IMR-90 (cell line): ENCODE results near the gene COA4. TPM values are rescaled to one million over a fixed set of nuclear protein-coding genes. Genes with fewer than 3 reads are reported as not detected.

Source experiments
- ATAC-seq: fragments of 200-7000 bp; cut with Tn5 transposase; 2 replicates; pipeline ENCODE4 v1.9.1; 2020; ENCODE audit warnings: low read depth, mild to moderate bottlenecking, moderate library complexity
- BruUV-seq: library from RNA; stranded (reverse); fragments of 400-500 nt; replicated peaks from 2 replicates; lab custom pipeline; 2021; lab: Mats Ljungman, UMichigan
- CTCF ChIA-PET: fragments of 300-600 bp; formaldehyde crosslinking; extraction: SDS; loops from one replicate; lab custom pipeline; 2021; ENCODE audit warnings: antibody characterized with exemption; lab: Yijun Ruan, JAX
- POLR2A ChIA-PET: fragments of 300-600 bp; sonication (Branson Sonifier 250); formaldehyde crosslinking; loops from one replicate; lab custom pipeline; 2022; ENCODE audit warnings: antibody characterized with exemption; ENCODE audit not compliant: unreplicated experiment; lab: Charles Lee
- DNase-seq: peaks from one replicate; pipeline ENCODE4 v3.0.0; 2013
- H2AFZ ChIP-seq: replicated peaks from 2 replicates; pipeline ENCODE3; 2013; ENCODE audit warnings: low read length, mild to moderate bottlenecking; ENCODE audit not compliant: poor library complexity
- H2AK5ac ChIP-seq: 2 replicates; pipeline ENCODE4 v1.6.1; 2013; ENCODE audit warnings: low read depth, low read length, inconsistent platforms
- H2AK9ac ChIP-seq: replicated peaks from 2 replicates; pipeline ENCODE3; 2013; ENCODE audit warnings: mild to moderate bottlenecking, low read depth, low read length, moderate library complexity; ENCODE audit not compliant: poor library complexity
- H2BK120ac ChIP-seq: 2 replicates; pipeline ENCODE4 v1.6.1; 2013; ENCODE audit warnings: low read depth, low read length, inconsistent platforms
- H2BK15ac ChIP-seq: 3 replicates; pipeline ENCODE4 v1.6.1; 2013; ENCODE audit warnings: low read depth, low read length, inconsistent platforms
- H2BK20ac ChIP-seq: 2 replicates; pipeline ENCODE4 v1.6.1; 2013; ENCODE audit warnings: low read depth, mild to moderate bottlenecking, inconsistent platforms, low read length, moderate library complexity
- H2BK5ac ChIP-seq: 2 replicates; pipeline ENCODE4 v1.6.1; 2013; ENCODE audit warnings: mild to moderate bottlenecking, low read depth, low read length, inconsistent platforms; ENCODE audit not compliant: poor library complexity, severe bottlenecking
- H3K14ac ChIP-seq: replicated peaks from 2 replicates; pipeline ENCODE4 v1.6.1; 2013; ENCODE audit warnings: low read depth, low read length, inconsistent platforms
- H3K18ac ChIP-seq: 2 replicates; pipeline ENCODE4 v1.6.1; 2013; ENCODE audit warnings: low read depth, low read length, control low read depth
- H3K23ac ChIP-seq: 2 replicates; pipeline ENCODE4 v1.6.1; 2013; ENCODE audit warnings: low read depth, low read length, inconsistent platforms
- H3K27ac ChIP-seq: 2 replicates; pipeline ENCODE4 v1.5.1; 2013; ENCODE audit warnings: mild to moderate bottlenecking, control low read depth, low read length; ENCODE audit not compliant: insufficient read depth
- H3K27me3 ChIP-seq: 2 replicates; pipeline ENCODE4 v1.6.1; 2013; ENCODE audit warnings: low read length; ENCODE audit not compliant: control insufficient read depth, insufficient read depth
- H3K36me3 ChIP-seq: 2 replicates; pipeline ENCODE4 v1.6.1; 2013; ENCODE audit warnings: low read length, mixed read lengths; ENCODE audit not compliant: control insufficient read depth, insufficient read depth
- H3K4ac ChIP-seq: 2 replicates; pipeline ENCODE4 v1.6.1; 2013; ENCODE audit warnings: low read depth, low read length, inconsistent platforms
- H3K4me1 ChIP-seq: 2 replicates; pipeline ENCODE4 v1.6.1; 2013; ENCODE audit warnings: low read length, mixed read lengths; ENCODE audit not compliant: control insufficient read depth, insufficient read depth
- H3K4me2 ChIP-seq: 2 replicates; pipeline ENCODE4 v1.6.1; 2013; ENCODE audit warnings: low read depth, mild to moderate bottlenecking, control low read depth, low read length, moderate library complexity
- H3K4me3 ChIP-seq: 2 replicates; pipeline ENCODE4 v1.5.1; 2013; ENCODE audit warnings: low read depth, mild to moderate bottlenecking, control low read depth, low read length, moderate library complexity; ENCODE audit not compliant: insufficient read depth
- H3K56ac ChIP-seq: 2 replicates; pipeline ENCODE4 v1.6.1; 2013; ENCODE audit warnings: low read length, inconsistent platforms; ENCODE audit not compliant: insufficient read depth; ENCODE audit errors: extremely low read depth
- H3K79me1 ChIP-seq, 2 experiments: 2 replicates each; pipeline ENCODE4 v1.6.1; 2013; ENCODE audit warnings: low read length in 2 of 2, inconsistent platforms in 1 of 2, low read depth in 1 of 2
- H3K9ac ChIP-seq: 2 replicates; pipeline ENCODE4 v1.6.1; 2013; ENCODE audit warnings: low read depth, low read length, control low read depth
- H3K9me1 ChIP-seq: 2 replicates; pipeline ENCODE4 v1.6.1; 2013; ENCODE audit warnings: low read length, inconsistent platforms; ENCODE audit not compliant: insufficient read depth
- H3K9me3 ChIP-seq: 2 replicates; pipeline ENCODE4 v1.6.1; 2013; ENCODE audit warnings: low read length; ENCODE audit not compliant: control insufficient read depth, insufficient read depth
- H4K20me1 ChIP-seq: 2 replicates; pipeline ENCODE4 v1.6.1; 2013; ENCODE audit warnings: low read length, inconsistent platforms; ENCODE audit not compliant: insufficient read depth
- H4K5ac ChIP-seq: 2 replicates; pipeline ENCODE4 v1.6.1; 2013; ENCODE audit warnings: mild to moderate bottlenecking, low read depth, low read length, control low read depth
- H4K8ac ChIP-seq, 2 experiments: 2 replicates each; pipeline ENCODE4 v1.6.1; 2013; ENCODE audit warnings: low read depth in 2 of 2, low read length in 2 of 2, control low read depth in 1 of 2, inconsistent platforms in 1 of 2
- H4K91ac ChIP-seq: 2 replicates; pipeline ENCODE4 v1.6.1; 2013; ENCODE audit warnings: low read depth, low read length, inconsistent platforms; ENCODE audit not compliant: insufficient read depth
- BHLHE40 ChIP-seq: fragments of 150-350 bp; IDR thresholded peaks from 2 replicates; pipeline ENCODE4 v1.6.1; 2016; ENCODE audit warnings: mild to moderate bottlenecking, low read depth, low read length
- CEBPB ChIP-seq: IDR thresholded peaks from 2 replicates; pipeline ENCODE4 v1.6.1; 2012; ENCODE audit warnings: low read depth, low read length, improper control_type of control experiment
- CHD1 ChIP-seq: IDR thresholded peaks from 2 replicates; pipeline ENCODE4 v1.6.1; 2012; ENCODE audit warnings: low read depth, low read length, improper control_type of control experiment
- CTCF ChIP-seq: conservative IDR thresholded peaks from 2 replicates; pipeline ENCODE4 v1.5.1; 2012; ENCODE audit warnings: mild to moderate bottlenecking, low read depth, low read length, improper control_type of control experiment
- FOS ChIP-seq: fragments of 150-350 bp; IDR thresholded peaks from 2 replicates; pipeline ENCODE4 v1.6.1; 2016; ENCODE audit warnings: low read depth, low read length
- MAFK ChIP-seq: IDR thresholded peaks from 2 replicates; pipeline ENCODE4 v1.6.1; 2012; ENCODE audit warnings: low read depth, low read length, improper control_type of control experiment
- MAZ ChIP-seq: IDR thresholded peaks from 2 replicates; pipeline ENCODE4 v1.6.1; 2012; ENCODE audit warnings: low read depth, mild to moderate bottlenecking, low read length, improper control_type of control experiment, moderate library complexity, borderline replicate concordance
- MXI1 ChIP-seq: IDR thresholded peaks from 2 replicates; pipeline ENCODE4 v1.6.1; 2012; ENCODE audit warnings: low read depth, mild to moderate bottlenecking, low read length, moderate library complexity, borderline replicate concordance
- NFE2L2 ChIP-seq: fragments of 150-350 bp; IDR thresholded peaks from 2 replicates; pipeline ENCODE4 v1.6.1; 2016; ENCODE audit warnings: low read depth, mild to moderate bottlenecking, low read length
- POLR2A ChIP-seq: IDR thresholded peaks from 2 replicates; pipeline ENCODE4 v1.6.1; 2012; ENCODE audit warnings: mild to moderate bottlenecking, low read depth, low read length
- RAD21 ChIP-seq: IDR thresholded peaks from 2 replicates; pipeline ENCODE4 v1.6.1; 2012; ENCODE audit warnings: low read length, improper control_type of control experiment
- RCOR1 ChIP-seq: IDR thresholded peaks from 2 replicates; pipeline ENCODE4 v1.6.1; 2012; ENCODE audit warnings: mild to moderate bottlenecking, low read length, improper control_type of control experiment; ENCODE audit not compliant: insufficient replicate concordance
- RFX5 ChIP-seq: IDR thresholded peaks from 2 replicates; pipeline ENCODE4 v1.8.0; 2012; ENCODE audit warnings: low read depth, mild to moderate bottlenecking, low read length, moderate library complexity
- SMC3 ChIP-seq: fragments of 150-350 bp; IDR thresholded peaks from 2 replicates; pipeline ENCODE4 v1.6.1; 2016; ENCODE audit warnings: low read depth, mild to moderate bottlenecking, antibody characterized with exemption, low read length, moderate library complexity
- WGBS, 2 experiments: methylation state at CpG; one replicate each; pipeline versions ENCODE4 v1.1.5 to v1.1.7; 2013; ENCODE audit warnings: missing lambda C conversion rate in 2 of 2; ENCODE audit not compliant: insufficient read length in 1 of 2; ENCODE audit errors: extremely low coverage in 2 of 2; 5-methylcytosine and 5-hydroxymethylcytosine counted together
- dilution Hi-C: fragments of 300-500 bp; cut with HindIII; formaldehyde crosslinking; loops from one replicate; pipeline ENCODE4 v1.14.3; 2018; ENCODE audit warnings: low sequenced_read_pairs; ENCODE audit not compliant: unreplicated experiment
- in situ Hi-C: fragments of 300-500 bp; cut with MboI; formaldehyde crosslinking; loops from 3 replicates; pipeline ENCODE4 v1.14.3; 2019; ENCODE audit warnings: low sequenced_read_pairs, inconsistent platforms, mixed read lengths
- intact Hi-C: fragments of 100-400 bp; cut with micrococcal nuclease; formaldehyde crosslinking; loops from 2 replicates; pipeline ENCODE4 v1.10.0; 2022
- polyA plus RNA-seq, 3 experiments: library from polyadenylated mRNA; depleted of rRNA; stranded (reverse); fragments of >200 nt; gene quantifications; 2 replicates each; pipeline ENCODE4 v1.2.3, GENCODE V29; 2012; ENCODE audit warnings: low replicate concordance in 1 of 3
- total RNA-seq: library from RNA; depleted of rRNA; stranded (reverse); fragments of >200 nt; gene quantifications from 2 replicates; pipeline ENCODE4 v1.2.3, GENCODE V29; 2012
- TF ChIP-seq, protein P1 (sequence below): fragments of 150-350 bp; IDR thresholded peaks from 2 replicates; pipeline ENCODE4 v1.6.1; 2016; ENCODE audit warnings: low read depth, mild to moderate bottlenecking, low read length, moderate library complexity, borderline replicate concordance
- TF ChIP-seq, protein P2 (sequence below): fragments of 150-350 bp; IDR thresholded peaks from 2 replicates; pipeline ENCODE4 v1.6.1; 2017; ENCODE audit warnings: mild to moderate bottlenecking, antibody characterized with exemption, low read length, low read depth

The COA4 gene
- total and polyA plus RNA-seq, 2 of the 4 experiments (the other 2 are of a cell fraction), result 78.0 to 97.4 TPM

GRCh38 chr11:73872749-73873357 lies 3.8 kb downstream of the COA4 start:
- Histone ChIP-seq H2AK9ac (no peak overlapping the region), H3K4me2 (no peak overlapping the region), H4K5ac (no peak overlapping the region), H4K8ac (no peak overlapping the region), H3K9ac (no peak overlapping the region), H2BK120ac (no peak overlapping the region), H3K9me1 (no peaks in the 10 kb centered on the region; the same call in 1 of the 2 replicates), H3K4me1 (peaks cover 5% of the 10 kb centered on the region), H2BK5ac (no peak overlapping the region), H2AK5ac (no peak overlapping the region), H3K79me1 (peaks cover 23 to 52% of the 10 kb centered on the region in 2 experiments), H2AFZ (no peak overlapping the region), H3K36me3 (peaks cover 15% of the 10 kb centered on the region), H3K56ac (no peak overlapping the region), H3K4me3 (no peak overlapping the region), H3K4ac (no peak overlapping the region), H2BK15ac (no peak overlapping the region), H3K14ac (no peak overlapping the region), H2BK20ac (no peak overlapping the region), H4K91ac (no peak overlapping the region), H3K23ac (no peak overlapping the region), H3K18ac (no peak overlapping the region), H4K20me1 (no peaks in the 10 kb centered on the region), H3K27ac (no peak overlapping the region), H3K9me3 (no peaks in the 10 kb centered on the region), H3K27me3 (no peaks in the 10 kb centered on the region)
- dilution Hi-C loops, result no loop called here
- TF ChIP-seq MXI1 (no peak), NFE2L2 (no peak), MAZ (no peak), MAFK (no peak), RFX5 (no peak), BHLHE40 (no peak), FOS (no peak), RAD21 (no peak), CEBPB (no peak), SMC3 (no peak), RCOR1 (no peak), POLR2A (no peak), CHD1 (no peak), CTCF (no peak)
- TF ChIP-seq, protein P1, sequence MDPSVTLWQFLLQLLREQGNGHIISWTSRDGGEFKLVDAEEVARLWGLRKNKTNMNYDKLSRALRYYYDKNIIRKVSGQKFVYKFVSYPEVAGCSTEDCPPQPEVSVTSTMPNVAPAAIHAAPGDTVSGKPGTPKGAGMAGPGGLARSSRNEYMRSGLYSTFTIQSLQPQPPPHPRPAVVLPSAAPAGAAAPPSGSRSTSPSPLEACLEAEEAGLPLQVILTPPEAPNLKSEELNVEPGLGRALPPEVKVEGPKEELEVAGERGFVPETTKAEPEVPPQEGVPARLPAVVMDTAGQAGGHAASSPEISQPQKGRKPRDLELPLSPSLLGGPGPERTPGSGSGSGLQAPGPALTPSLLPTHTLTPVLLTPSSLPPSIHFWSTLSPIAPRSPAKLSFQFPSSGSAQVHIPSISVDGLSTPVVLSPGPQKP, result no peak
- TF ChIP-seq, protein P2, sequence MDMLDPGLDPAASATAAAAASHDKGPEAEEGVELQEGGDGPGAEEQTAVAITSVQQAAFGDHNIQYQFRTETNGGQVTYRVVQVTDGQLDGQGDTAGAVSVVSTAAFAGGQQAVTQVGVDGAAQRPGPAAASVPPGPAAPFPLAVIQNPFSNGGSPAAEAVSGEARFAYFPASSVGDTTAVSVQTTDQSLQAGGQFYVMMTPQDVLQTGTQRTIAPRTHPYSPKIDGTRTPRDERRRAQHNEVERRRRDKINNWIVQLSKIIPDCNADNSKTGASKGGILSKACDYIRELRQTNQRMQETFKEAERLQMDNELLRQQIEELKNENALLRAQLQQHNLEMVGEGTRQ, result no peak
- WGBS, 2 experiments, result 100% methylated on average over 5 of the region's 9 CpGs; no CpG with 5 or more reads in 1 of the 2 experiments
- BruUV-seq, result no TSS peak
- no peak for DNase-seq
- intact Hi-C loops, result no loop called here
- CTCF ChIA-PET, result interaction anchor here (0.6 to 0.7 kb wide), 2 partner anchors 53 to 78 kb away, joined by 3 to 5 read pairs; no protein-coding TSS in a partner anchor
- in situ Hi-C loops, result no loop called here
- no peak for ATAC-seq
- POLR2A ChIA-PET, result no interaction called here
